Lung (tissue), 12 donors: Measurements from ENCODE around the gene RNASEH2A. TPM values are rescaled to one million over a fixed set of nuclear protein-coding genes. Genes with fewer than 3 reads are reported as not detected.

Source experiments
- ATAC-seq: fragments of 200-7000 bp; cut with Tn5 transposase; one replicate; pipeline ENCODE4 v1.9.1; 2020; ENCODE audit warnings: moderate number of reproducible peaks; ENCODE audit not compliant: insufficient read depth, low FRiP score
- DNase-seq, 3 donors: peaks; one replicate each; pipeline ENCODE4 v3.0.0-alpha.2; 2013 to 2017
- H3K27ac ChIP-seq, 2 donors: one replicate each; pipeline ENCODE4 v1.5.1; 2013; ENCODE audit warnings: mild to moderate bottlenecking in 2 of 2, moderate library complexity in 2 of 2, control low read depth in 1 of 2, inconsistent platforms in 1 of 2, low read depth in 1 of 2, low read length in 1 of 2
- H3K27me3 ChIP-seq, 3 donors: one replicate each; pipeline ENCODE4 v1.5.1; 2013; ENCODE audit warnings: low read length in 2 of 3; ENCODE audit not compliant: control insufficient read depth in 3 of 3, insufficient read depth in 3 of 3
- H3K36me3 ChIP-seq, 4 donors: one replicate each; pipeline ENCODE4 v1.5.1; 2013; ENCODE audit warnings: low read length in 4 of 4, mild to moderate bottlenecking in 1 of 4, moderate library complexity in 1 of 4; ENCODE audit not compliant: control insufficient read depth in 4 of 4, insufficient read depth in 4 of 4
- H3K4me1 ChIP-seq, 5 donors: one replicate each; pipeline ENCODE4 v1.5.1; 2013; ENCODE audit warnings: low read length in 5 of 5, mild to moderate bottlenecking in 2 of 5, moderate library complexity in 1 of 5; ENCODE audit not compliant: control insufficient read depth in 5 of 5, insufficient read depth in 5 of 5
- H3K4me3 ChIP-seq: one replicate; pipeline ENCODE4 v1.5.1; 2013; ENCODE audit warnings: mild to moderate bottlenecking, control low read depth, moderate library complexity
- H3K9ac ChIP-seq, 2 donors: one replicate each; pipeline ENCODE4 v1.5.1; 2013; ENCODE audit warnings: low read length in 2 of 2, control low read depth in 1 of 2; ENCODE audit not compliant: insufficient read depth in 1 of 2
- H3K9me3 ChIP-seq, 4 donors: one replicate each; pipeline ENCODE4 v1.5.1; 2013; ENCODE audit warnings: low read length in 3 of 4, mild to moderate bottlenecking in 1 of 4, moderate library complexity in 1 of 4; ENCODE audit not compliant: control insufficient read depth in 4 of 4, insufficient read depth in 3 of 4
- CTCF ChIP-seq: IDR thresholded peaks from 2 replicates; pipeline ENCODE4 v1.5.1; 2012; ENCODE audit warnings: mild to moderate bottlenecking; ENCODE audit errors: control extremely low read depth, extremely low read depth
- WGBS, 2 donors: extraction: QIAGEN DNeasy Blood & Tissue Kit; methylation state at CpG; one replicate each; pipeline ENCODE4 v1.1.7; 2013; 5-methylcytosine and 5-hydroxymethylcytosine counted together
- polyA plus RNA-seq, 2 donors: library from polyadenylated mRNA; stranded (reverse); fragments of 200-250 nt; gene quantifications; one replicate each; pipeline ENCODE4 v1.2.1, GENCODE V29; 2013
- total RNA-seq, 2 donors: library from RNA; depleted of rRNA in 1 of 2; stranded (reverse); fragments of >200 nt in 1 of 2; gene quantifications; one replicate each; pipeline ENCODE4 v1.2.1, GENCODE V29; 2014 to 2021
- donor health status: control.
- donor health status: control.
- donor health status: Bipolar disorder and iron deficiency.
- donor health status: healthy.
- donor health status: DM: yes; HTN: yes; CAD: no.

The RNASEH2A gene
- total and polyA plus RNA-seq, 4 donors: 7.3 to 16.1 (median 9.3) TPM

GRCh38 chr19:12841094-12841493, 34.7 kb downstream of the RNASEH2A start:
- TF ChIP-seq CTCF: no peak
- peak in 2 of 3 donors; percentile 38 to 67 for DNase-seq

GRCh38 chr19:12842511-12842910, 36.1 kb downstream of the RNASEH2A start:
- ATAC-seq: no peak
- 92 to 96% methylated on average over 18 of the region's 18 CpGs for WGBS, 2 donors

More at GRCh38 chr19:12841094-12841493, 34.7 kb downstream of the RNASEH2A start:
- H3K9me3 ChIP-seq: peaks cover 0 to 3% (median 0%) of the 10 kb centered on the region in 4 donors
- no peak overlapping the region for H3K27ac ChIP-seq
- H3K4me1 ChIP-seq: peaks cover 0 to 8% (median 0%) of the 10 kb centered on the region in 5 donors
- peaks cover 0 to 51% (median 46%) of the 10 kb centered on the region in 3 donors for H3K27me3 ChIP-seq
- H3K36me3 ChIP-seq: no peaks in the 10 kb centered on the region
- no peak overlapping the region for H3K9ac ChIP-seq
- H3K4me3 ChIP-seq: no peak overlapping the region
- WGBS, 2 donors: 1 to 4% methylated on average over 29 of the region's 29 CpGs
- no peak for ATAC-seq

GRCh38 chr19:12843328-12843727, 36.9 kb downstream of the RNASEH2A start:
- no peak overlapping the region for H3K4me3 ChIP-seq
- DNase-seq: no peak
- peaks cover 0 to 36% (median 28%) of the 10 kb centered on the region in 3 donors for H3K27me3 ChIP-seq
- peaks cover 0 to 3% (median 0%) of the 10 kb centered on the region in 4 donors for H3K9me3 ChIP-seq
- H3K9ac ChIP-seq: no peak overlapping the region
- no peak for ATAC-seq
- H3K27ac ChIP-seq: no peak overlapping the region
- WGBS, 2 donors: 84 to 94% methylated on average over 11 of the region's 11 CpGs
- no peaks in the 10 kb centered on the region for H3K36me3 ChIP-seq
- no peak for TF ChIP-seq CTCF
- peaks cover 0 to 8% (median 0%) of the 10 kb centered on the region in 5 donors for H3K4me1 ChIP-seq

More at GRCh38 chr19:12842511-12842910, 36.1 kb downstream of the RNASEH2A start:
- Histone ChIP-seq H3K4me1 (peaks cover 0 to 8% (median 0%) of the 10 kb centered on the region in 5 donors), H3K27me3 (peaks cover 0 to 42% (median 32%) of the 10 kb centered on the region in 3 donors), H3K4me3 (no peak overlapping the region), H3K9ac (no peak overlapping the region), H3K36me3 (no peaks in the 10 kb centered on the region), H3K9me3 (peaks cover 0 to 3% (median 0%) of the 10 kb centered on the region in 4 donors), H3K27ac (no peak overlapping the region)
- DNase-seq: no peak
- TF ChIP-seq CTCF: no peak
